HEK293T (cell line): ENCODE data around the gene PRKAG3.

Experiments used
- CTCF ChIA-PET: fragments of 350-600 bp; formaldehyde crosslinking; extraction: SDS; loops from one replicate; lab custom pipeline; 2021; ENCODE audit warnings: antibody characterized with exemption, inconsistent platforms; lab: Yijun Ruan, JAX
- POLR2A ChIA-PET: fragments of 350-600 bp; formaldehyde crosslinking; extraction: SDS; loops from one replicate; lab custom pipeline; 2020; ENCODE audit warnings: antibody characterized with exemption, inconsistent platforms; lab: Yijun Ruan, JAX
- DNase-seq: peaks from one replicate; pipeline ENCODE4 v3.0.0; 2012; ENCODE audit warnings: mixed read lengths; ENCODE audit errors: extremely low spot score
- ARNT ChIP-seq: fragments of 450-650 bp; IDR thresholded peaks from 2 replicates; pipeline ENCODE4 v1.6.1; 2017; ENCODE audit warnings: mild to moderate bottlenecking
- BHLHE40 ChIP-seq: fragments of 450-650 bp; IDR thresholded peaks from 2 replicates; pipeline ENCODE4 v1.6.1; 2016; ENCODE audit warnings: mild to moderate bottlenecking, moderate library complexity, borderline replicate concordance
- CTBP1 ChIP-seq: fragments of 450-650 bp; IDR thresholded peaks from 2 replicates; pipeline ENCODE4 v1.6.1; 2016; ENCODE audit warnings: borderline replicate concordance
- ELF4 ChIP-seq: fragments of 450-650 bp; IDR thresholded peaks from 2 replicates; pipeline ENCODE4 v1.6.1; 2017; ENCODE audit warnings: antibody characterized with exemption
- FOXA1 ChIP-seq: fragments of 450-650 bp; IDR thresholded peaks from 2 replicates; pipeline ENCODE4 v1.6.1; 2016; ENCODE audit warnings: mild to moderate bottlenecking
- FOXK2 ChIP-seq: fragments of 450-650 bp; IDR thresholded peaks from 2 replicates; pipeline ENCODE4 v1.6.1; 2016; ENCODE audit warnings: mild to moderate bottlenecking
- FOXM1 ChIP-seq: fragments of 450-650 bp; IDR thresholded peaks from 2 replicates; pipeline ENCODE4 v1.6.1; 2017; ENCODE audit warnings: mild to moderate bottlenecking, borderline replicate concordance
- HDGF ChIP-seq: fragments of 450-650 bp; IDR thresholded peaks from 2 replicates; pipeline ENCODE4 v1.6.1; 2017; ENCODE audit warnings: antibody characterized with exemption, borderline replicate concordance
- L3MBTL2 ChIP-seq: fragments of 450-650 bp; conservative IDR thresholded peaks from 2 replicates; pipeline ENCODE4 v1.6.1; 2016; ENCODE audit warnings: mild to moderate bottlenecking
- LEF1 ChIP-seq: fragments of 450-650 bp; IDR thresholded peaks from 2 replicates; pipeline ENCODE4 v1.6.1; 2017; ENCODE audit warnings: mild to moderate bottlenecking, borderline replicate concordance
- NFRKB ChIP-seq: fragments of 450-650 bp; IDR thresholded peaks from 2 replicates; pipeline ENCODE4 v1.6.1; 2016; ENCODE audit warnings: mild to moderate bottlenecking, moderate library complexity
- SP1 ChIP-seq: fragments of 450-650 bp; IDR thresholded peaks from 2 replicates; pipeline ENCODE4 v1.6.1; 2017
- SUZ12 ChIP-seq: fragments of 450-650 bp; IDR thresholded peaks from 2 replicates; pipeline ENCODE4 v1.6.1; 2016; ENCODE audit warnings: mild to moderate bottlenecking
- TARDBP ChIP-seq: fragments of 450-650 bp; IDR thresholded peaks from 2 replicates; pipeline ENCODE4 v1.6.1; 2016
- ZNF384 ChIP-seq: fragments of 450-650 bp; IDR thresholded peaks from 2 replicates; pipeline ENCODE4 v1.6.1; 2016
- TF ChIP-seq, protein P1 (sequence below): fragments of 450-650 bp; IDR thresholded peaks from 2 replicates; pipeline ENCODE4 v1.6.1; 2016

PRKAG3 gene

DNA sequence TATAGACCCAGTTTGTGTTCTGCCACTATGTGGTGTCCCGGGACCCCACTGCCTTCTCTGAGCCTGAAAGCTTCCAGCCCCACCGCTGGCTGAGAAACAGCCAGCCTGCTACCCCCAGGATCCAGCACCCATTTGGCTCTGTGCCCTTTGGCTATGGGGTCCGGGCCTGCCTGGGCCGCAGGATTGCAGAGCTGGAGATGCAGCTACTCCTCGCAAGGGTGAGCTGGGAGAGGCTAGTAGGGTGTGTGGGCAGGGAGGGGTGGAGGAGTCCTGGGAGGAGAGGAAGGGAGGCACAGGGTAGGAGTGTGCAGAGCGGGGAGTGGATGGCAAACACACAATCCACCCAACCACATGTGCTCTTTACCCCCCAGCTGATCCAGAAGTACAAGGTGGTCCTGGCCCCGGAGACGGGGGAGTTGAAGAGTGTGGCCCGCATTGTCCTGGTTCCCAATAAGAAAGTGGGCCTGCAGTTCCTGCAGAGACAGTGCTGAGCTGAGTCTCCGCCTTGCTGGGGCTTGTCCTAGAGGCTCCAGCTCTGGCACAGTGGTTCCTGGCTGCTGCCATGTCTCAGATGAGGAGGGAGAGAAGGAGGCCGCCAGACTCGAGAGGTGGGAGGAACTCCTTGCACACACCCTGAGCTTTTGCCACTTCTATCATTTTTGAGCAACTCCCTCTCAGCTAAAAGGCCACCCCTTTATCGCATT, 16.9 kb downstream of the PRKAG3 start:
- POLR2A ChIA-PET = interaction anchor here (2.1 kb wide), 1 partner anchor 104 kb away, joined by 6 read pairs; no protein-coding TSS in a partner anchor
- no peak for TF ChIP-seq SUZ12
- CTCF ChIA-PET = no interaction called here
- no peak for DNase-seq

DNA sequence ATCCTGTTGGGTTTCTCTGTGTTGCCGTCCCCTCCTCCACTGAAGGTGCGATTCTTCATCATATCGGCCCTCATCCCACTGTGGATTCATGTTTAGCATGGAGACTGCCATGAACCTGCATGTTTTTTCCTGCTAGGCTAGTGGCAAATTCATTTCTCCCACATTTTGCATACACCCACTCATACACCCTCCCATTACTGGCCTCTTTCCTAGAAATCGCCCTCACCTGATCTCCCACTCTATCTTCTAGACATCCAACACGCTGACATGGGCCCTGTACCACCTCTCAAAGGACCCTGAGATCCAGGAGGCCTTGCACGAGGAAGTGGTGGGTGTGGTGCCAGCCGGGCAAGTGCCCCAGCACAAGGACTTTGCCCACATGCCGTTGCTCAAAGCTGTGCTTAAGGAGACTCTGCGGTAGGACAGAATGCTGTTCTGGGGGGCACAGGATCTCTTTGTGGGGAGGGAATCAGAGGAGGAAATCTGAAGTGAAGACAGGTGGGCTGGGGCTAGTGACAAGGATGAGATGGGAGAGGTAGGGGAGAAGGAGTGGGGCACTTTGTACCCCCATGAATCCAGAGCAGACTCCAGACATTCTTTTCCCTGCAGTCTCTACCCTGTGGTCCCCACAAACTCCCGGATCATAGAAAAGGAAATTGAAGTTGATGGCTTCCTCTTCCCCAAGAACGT, 17.7 kb downstream of the PRKAG3 start:
- ChIA-PET POLR2A (no interaction called here), CTCF (no interaction called here)
- TF ChIP-seq FOXK2 (no peak), BHLHE40 (no peak), FOXA1 (no peak), NFRKB (no peak)
- no peak for DNase-seq

DNA sequence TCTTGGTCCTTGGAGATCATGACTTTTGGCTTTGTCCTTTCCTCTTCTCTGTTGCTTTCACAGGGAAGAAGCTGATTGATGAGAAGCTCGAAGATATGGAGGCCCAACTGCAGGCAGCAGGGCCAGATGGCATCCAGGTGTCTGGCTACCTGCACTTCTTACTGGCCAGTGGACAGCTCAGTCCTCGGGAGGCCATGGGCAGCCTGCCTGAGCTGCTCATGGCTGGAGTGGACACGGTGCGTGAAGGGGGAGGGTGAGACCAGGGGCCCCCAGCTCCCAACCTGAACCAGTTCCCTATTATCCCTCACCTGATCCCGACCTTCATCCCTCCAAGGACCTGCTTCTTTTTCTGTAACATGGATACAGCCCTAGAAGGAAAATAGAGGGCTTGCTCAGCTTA, 18.7 kb downstream of the PRKAG3 start:
- ChIA-PET POLR2A (no interaction called here), CTCF (no interaction called here)
- DNase-seq = no peak
- TF ChIP-seq SUZ12 = no peak
- no peak for TF ChIP-seq L3MBTL2
- no peak for TF ChIP-seq FOXA1

DNA sequence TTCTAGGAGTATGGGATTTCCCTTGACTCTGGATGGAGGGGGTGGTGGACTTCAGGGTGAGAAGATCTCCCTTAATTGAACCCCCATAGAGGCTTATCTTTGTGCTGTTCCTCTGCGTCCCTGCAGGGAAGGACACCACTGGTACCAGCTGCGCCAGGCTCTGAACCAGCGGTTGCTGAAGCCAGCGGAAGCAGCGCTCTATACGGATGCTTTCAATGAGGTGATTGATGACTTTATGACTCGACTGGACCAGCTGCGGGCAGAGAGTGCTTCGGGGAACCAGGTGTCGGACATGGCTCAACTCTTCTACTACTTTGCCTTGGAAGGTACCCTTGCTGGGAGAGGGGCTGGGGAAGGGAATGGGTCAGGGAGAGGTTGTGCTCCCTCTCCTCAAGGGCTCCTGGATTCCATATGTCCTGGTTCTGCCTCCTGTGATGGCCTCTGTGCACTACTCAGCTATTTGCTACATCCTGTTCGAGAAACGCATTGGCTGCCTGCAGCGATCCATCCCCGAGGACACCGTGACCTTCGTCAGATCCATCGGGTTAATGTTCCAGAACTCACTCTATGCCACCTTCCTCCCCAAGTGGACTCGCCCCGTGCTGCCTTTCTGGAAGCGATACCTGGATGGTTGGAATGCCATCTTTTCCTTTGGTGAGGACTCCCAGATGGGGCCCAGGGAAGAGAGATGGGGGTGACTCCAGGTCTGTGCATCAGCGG, 19.3 kb downstream of the PRKAG3 start:
- CTCF ChIA-PET = no interaction called here
- no peak for TF ChIP-seq BHLHE40
- TF ChIP-seq SUZ12 = no peak
- TF ChIP-seq FOXM1 = no peak
- no peak for TF ChIP-seq ARNT
- no peak for TF ChIP-seq SP1
- TF ChIP-seq CTBP1 = no peak
- no peak for TF ChIP-seq L3MBTL2
- no peak for TF ChIP-seq FOXA1
- no peak for DNase-seq
- POLR2A ChIA-PET = no interaction called here

DNA sequence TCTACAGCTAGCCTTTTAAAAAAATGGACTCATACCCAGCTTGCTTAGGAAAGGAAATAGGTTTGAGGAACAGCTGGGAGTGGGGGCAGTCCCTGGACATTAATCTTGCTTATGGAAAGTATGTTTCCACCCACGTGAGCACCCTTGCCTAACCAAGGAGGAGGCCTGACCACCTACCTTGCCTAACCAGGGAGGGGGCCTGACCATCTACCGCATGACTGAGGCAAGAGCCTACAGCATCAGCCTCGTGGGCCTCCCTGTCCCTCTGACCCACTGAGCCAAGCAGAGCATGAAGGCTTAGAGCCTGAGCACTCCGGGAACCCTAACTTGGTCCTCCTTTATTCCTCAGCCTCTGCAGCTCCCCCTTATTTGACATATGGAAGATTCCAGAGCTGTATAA, 20.2 kb downstream of the PRKAG3 start:
- ChIA-PET POLR2A (no interaction called here), CTCF (interaction anchor here (0.6 kb wide), 1 partner anchor 348 kb away, joined by 3 read pairs; no protein-coding TSS in a partner anchor)
- no peak for TF ChIP-seq L3MBTL2
- no peak for TF ChIP-seq SUZ12
- no peak for TF ChIP-seq ARNT
- TF ChIP-seq, protein P1, sequence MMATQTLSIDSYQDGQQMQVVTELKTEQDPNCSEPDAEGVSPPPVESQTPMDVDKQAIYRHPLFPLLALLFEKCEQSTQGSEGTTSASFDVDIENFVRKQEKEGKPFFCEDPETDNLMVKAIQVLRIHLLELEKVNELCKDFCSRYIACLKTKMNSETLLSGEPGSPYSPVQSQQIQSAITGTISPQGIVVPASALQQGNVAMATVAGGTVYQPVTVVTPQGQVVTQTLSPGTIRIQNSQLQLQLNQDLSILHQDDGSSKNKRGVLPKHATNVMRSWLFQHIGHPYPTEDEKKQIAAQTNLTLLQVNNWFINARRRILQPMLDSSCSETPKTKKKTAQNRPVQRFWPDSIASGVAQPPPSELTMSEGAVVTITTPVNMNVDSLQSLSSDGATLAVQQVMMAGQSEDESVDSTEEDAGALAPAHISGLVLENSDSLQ = no peak
- no peak for TF ChIP-seq TARDBP
- TF ChIP-seq ELF4 = no peak
- DNase-seq = no peak

DNA sequence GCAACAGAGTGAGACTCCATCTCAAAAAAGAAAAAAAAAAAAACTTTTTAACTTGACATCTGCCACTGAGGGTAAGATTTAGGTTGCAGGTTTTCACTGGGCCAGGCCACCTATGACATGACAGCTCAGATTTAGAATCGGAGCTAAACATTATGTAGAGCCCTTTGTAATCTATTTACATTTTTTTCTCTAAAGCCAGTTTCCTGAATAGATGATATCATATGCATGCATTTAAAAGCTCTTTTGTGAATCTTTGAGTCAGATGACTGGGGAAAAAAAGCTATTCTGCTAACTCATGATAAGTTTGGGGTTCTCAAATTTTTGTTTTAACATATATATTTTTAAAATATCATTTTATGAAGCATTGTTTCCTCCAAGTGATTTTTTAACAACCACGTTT, 21.3 kb downstream of the PRKAG3 start:
- POLR2A ChIA-PET = no interaction called here
- no peak for DNase-seq
- CTCF ChIA-PET = no interaction called here
- TF ChIP-seq L3MBTL2 (no peak), ELF4 (no peak), FOXM1 (no peak)

DNA sequence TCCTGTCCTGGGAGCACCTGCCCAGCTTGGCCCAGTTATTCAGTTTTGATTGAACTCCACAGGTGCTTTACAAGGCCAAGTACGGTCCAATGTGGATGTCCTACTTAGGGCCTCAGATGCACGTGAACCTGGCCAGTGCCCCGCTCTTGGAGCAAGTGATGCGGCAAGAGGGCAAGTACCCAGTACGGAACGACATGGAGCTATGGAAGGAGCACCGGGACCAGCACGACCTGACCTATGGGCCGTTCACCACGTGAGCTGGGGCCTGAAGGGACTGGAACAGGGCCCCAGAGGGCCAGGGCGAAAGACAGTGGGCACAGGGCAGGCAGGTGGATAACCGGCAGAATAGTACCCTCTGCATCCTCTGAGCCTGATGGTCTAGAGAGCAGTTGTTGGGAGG, 22.1 kb downstream of the PRKAG3 start:
- TF ChIP-seq FOXA1 = no peak
- TF ChIP-seq HDGF = no peak
- no peak for TF ChIP-seq L3MBTL2
- TF ChIP-seq TARDBP = no peak
- TF ChIP-seq, protein P1 = no peak
- TF ChIP-seq FOXK2 = no peak
- TF ChIP-seq SP1 = no peak
- TF ChIP-seq CTBP1 = no peak
- no peak for TF ChIP-seq SUZ12
- no peak for TF ChIP-seq ZNF384
- no peak for TF ChIP-seq BHLHE40
- TF ChIP-seq LEF1 = no peak
- no peak for TF ChIP-seq NFRKB
- TF ChIP-seq ELF4 = no peak
- TF ChIP-seq ARNT = no peak
- no peak for DNase-seq
- ChIA-PET POLR2A (no interaction called here), CTCF (interaction anchor here (0.7 kb wide), 1 partner anchor 14 kb away, joined by 3 read pairs; no protein-coding TSS in a partner anchor)
